H1 (cell line): ENCODE results near the gene ADSS1. TPM values are rescaled to one million over a fixed set of nuclear protein-coding genes. Genes with fewer than 3 reads are reported as not detected.

ENCODE experiments used
- CHD2 ChIP-seq: IDR thresholded peaks from 2 replicates; pipeline ENCODE4 v1.6.1; 2012; ENCODE audit warnings: low read length, improper control_type of control experiment
- CHD7 ChIP-seq: fragments of 300-600 bp; sonication (generic); IDR thresholded peaks from 2 replicates; pipeline ENCODE4 v1.7.1; 2012; ENCODE audit warnings: low read length, moderate library complexity, mild to moderate bottlenecking, inconsistent platforms; ENCODE audit not compliant: insufficient replicate concordance
- HDAC2 ChIP-seq, 2 experiments: fragments of 300-600 bp in 1 of 2; sonication (generic) in 1 of 2; IDR thresholded peaks; 2 replicates each; pipeline ENCODE4 v1.6.1; 2011 to 2012; ENCODE audit warnings: low read depth in 2 of 2, low read length in 2 of 2, mild to moderate bottlenecking in 2 of 2, moderate library complexity in 2 of 2, borderline replicate concordance in 1 of 2, inconsistent platforms in 1 of 2
- JUND ChIP-seq: IDR thresholded peaks from 2 replicates; pipeline ENCODE4 v1.6.1; 2011; ENCODE audit warnings: mild to moderate bottlenecking, improper control_type of control experiment, low read length
- KDM1A ChIP-seq: fragments of 200-600, 300-600 bp; sonication (generic); IDR thresholded peaks from 2 replicates; pipeline ENCODE4 v1.7.1; 2016; ENCODE audit warnings: mild to moderate bottlenecking, low read length, borderline replicate concordance
- POU5F1 ChIP-seq: IDR thresholded peaks from 2 replicates; pipeline ENCODE4 v1.6.1; 2011; ENCODE audit warnings: low read depth, mild to moderate bottlenecking, low read length, moderate library complexity
- polyA plus RNA-seq, 7 experiments: library from polyadenylated mRNA; depleted of rRNA in 3 of 7; stranded (reverse) in 5 of 7; unstranded in 2 of 7; fragments of >200 nt in 5 of 7; fragments of 200-250 nt in 2 of 7; gene quantifications; 1 replicate in 5 of 7; 2 replicates in 1 of 7; 4 replicates in 1 of 7; pipeline versions ENCODE4 v1.2.1 to v1.2.3, GENCODE V29; 2011 to 2013; ENCODE audit warnings: missing spikeins in 2 of 7, mixed read lengths in 2 of 7
- total RNA-seq: library from RNA; stranded (reverse); fragmentation: NEBNext Ultra II Directional; extraction: Animal tissue kit (Norgen Biotek cat#: 25700); gene quantifications from 2 replicates; pipeline ENCODE4 v1.2.1, GENCODE V29; 2021

The ADSS1 gene
- total and polyA plus RNA-seq, 2 of the 8 experiments (the other 6 are each of a cell fraction or from before 2014, with no cell fraction given): 7.1 to 7.9 TPM

GRCh38 chr14:104701383-104702076, 22.5 kb upstream of the ADSS1 start (continued):
- TF ChIP-seq CHD7 (no peak), CHD2 (no peak), POU5F1 (no peak), HDAC2 (IDR thresholded peaks at IDR 0.05; ENCODE audit: borderline replicate concordance in 1 of 2, low read depth in 2 of 2, low read length in 2 of 2) (no peak), JUND (no peak), KDM1A (no peak)
